ENCODE measurements around the gene PLIN1. TPM values are rescaled to one million over a fixed set of nuclear protein-coding genes. Genes with fewer than 3 reads are reported as not detected.

Gene PLIN1
- polyA plus RNA-seq, 1 donor (not counting 4 experiments of a cell fraction or from before 2014, with no cell fraction given) = 0.30 TPM

GRCh38 chr15:89627256-89627970, 51.8 kb downstream of the PLIN1 start:
- Histone ChIP-seq H3K9me3 (ENCODE audit: control insufficient read depth, low read depth, low read length) (no peaks in the 10 kb centered on the region), H3K4me1 (ENCODE audit: control insufficient read depth, extremely low read depth, insufficient read depth, low read length) (no peaks in the 10 kb centered on the region), H3K4me3 (ENCODE audit: control insufficient read depth in 2 of 3, extremely low read depth in 1 of 3, insufficient read depth in 2 of 3, low read depth in 1 of 3, low read length in 3 of 3) (no peak overlapping the region), H3K27me3 (ENCODE audit: control insufficient read depth, extremely low read depth, insufficient read depth, low read length) (no peaks in the 10 kb centered on the region), H3K79me2 (ENCODE audit: control insufficient read depth, insufficient read depth, low read length) (no peaks in the 10 kb centered on the region), H4K20me1 (ENCODE audit: control insufficient read depth, extremely low read depth, insufficient read depth, low read length) (no peaks in the 10 kb centered on the region), H3K36me3 (ENCODE audit: control insufficient read depth in 2 of 2, extremely low read depth in 1 of 2, insufficient read depth in 2 of 2, low read length in 2 of 2) (peaks cover 23 to 43% of the 10 kb centered on the region in 2 experiments), H3K4me2 (ENCODE audit: control insufficient read depth, extremely low read depth, insufficient read depth, low read depth, low read length) (no peak overlapping the region), H3K27ac (ENCODE audit: control insufficient read depth, insufficient read depth, low read length) (no peak overlapping the region), H3K9me1 (ENCODE audit: control insufficient read depth, extremely low read depth, insufficient read depth, low read length) (no peaks in the 10 kb centered on the region), H3K9ac (ENCODE audit: control insufficient read depth, extremely low read depth, insufficient read depth, low read length) (no peak overlapping the region), H2AFZ (ENCODE audit: control insufficient read depth, low read length) (no peak overlapping the region)
- no peak for FAIRE-seq
- dilution Hi-C loops (cut with MboI; ENCODE audit: extremely low pct_ligation_motif_present, low sequenced_read_pairs) = no loop called here
- TF ChIP-seq, protein P1, sequence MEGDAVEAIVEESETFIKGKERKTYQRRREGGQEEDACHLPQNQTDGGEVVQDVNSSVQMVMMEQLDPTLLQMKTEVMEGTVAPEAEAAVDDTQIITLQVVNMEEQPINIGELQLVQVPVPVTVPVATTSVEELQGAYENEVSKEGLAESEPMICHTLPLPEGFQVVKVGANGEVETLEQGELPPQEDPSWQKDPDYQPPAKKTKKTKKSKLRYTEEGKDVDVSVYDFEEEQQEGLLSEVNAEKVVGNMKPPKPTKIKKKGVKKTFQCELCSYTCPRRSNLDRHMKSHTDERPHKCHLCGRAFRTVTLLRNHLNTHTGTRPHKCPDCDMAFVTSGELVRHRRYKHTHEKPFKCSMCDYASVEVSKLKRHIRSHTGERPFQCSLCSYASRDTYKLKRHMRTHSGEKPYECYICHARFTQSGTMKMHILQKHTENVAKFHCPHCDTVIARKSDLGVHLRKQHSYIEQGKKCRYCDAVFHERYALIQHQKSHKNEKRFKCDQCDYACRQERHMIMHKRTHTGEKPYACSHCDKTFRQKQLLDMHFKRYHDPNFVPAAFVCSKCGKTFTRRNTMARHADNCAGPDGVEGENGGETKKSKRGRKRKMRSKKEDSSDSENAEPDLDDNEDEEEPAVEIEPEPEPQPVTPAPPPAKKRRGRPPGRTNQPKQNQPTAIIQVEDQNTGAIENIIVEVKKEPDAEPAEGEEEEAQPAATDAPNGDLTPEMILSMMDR (optimal IDR thresholded peaks at IDR 0.05 in 1 of 3, IDR thresholded peaks at IDR 0.05 in 1 of 3, conservative IDR thresholded peaks at IDR 0.05 in 1 of 3; ENCODE audit: extremely low read depth in 1 of 3, insufficient read depth in 2 of 3, low read length in 3 of 3) = no peak
- no peak for TF ChIP-seq EZH2 (IDR thresholded peaks at IDR 0.05; ENCODE audit: low read length)
- no peak for DNase-seq (ENCODE audit: low read depth, low spot score)

DNA sequence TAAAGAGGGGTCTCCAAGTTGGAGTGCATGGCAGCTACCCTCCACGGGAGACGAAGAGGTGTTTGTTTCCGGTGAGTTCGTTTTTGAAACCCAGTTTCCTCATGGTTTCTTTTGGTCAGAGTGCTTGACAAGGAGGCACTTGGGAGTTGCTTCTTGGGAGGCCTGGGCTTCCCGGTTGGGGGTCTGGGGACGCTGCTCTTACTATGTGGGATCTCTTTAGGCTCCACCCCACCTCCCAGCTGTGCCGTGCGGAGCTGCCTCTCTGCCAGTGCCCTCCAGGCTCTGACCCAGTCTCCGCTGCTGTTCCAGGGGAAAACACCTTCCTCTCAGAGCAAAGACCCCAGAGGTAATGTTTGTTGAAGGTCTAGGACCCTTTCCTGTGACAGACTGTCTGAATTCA, 53.5 kb downstream of the PLIN1 start:
- H3K27ac ChIP-seq (ENCODE audit: control insufficient read depth, insufficient read depth, low read length) = no peak overlapping the region
- no peak for TF ChIP-seq EZH2 (IDR thresholded peaks at IDR 0.05; ENCODE audit: low read length)
- TF ChIP-seq, protein P1 (optimal IDR thresholded peaks at IDR 0.05 in 1 of 3, IDR thresholded peaks at IDR 0.05 in 1 of 3, conservative IDR thresholded peaks at IDR 0.05 in 1 of 3; ENCODE audit: extremely low read depth in 1 of 3, insufficient read depth in 2 of 3, low read length in 3 of 3) = no peak
- no peak overlapping the region for H3K9ac ChIP-seq (ENCODE audit: control insufficient read depth, extremely low read depth, insufficient read depth, low read length)
- H4K20me1 ChIP-seq (ENCODE audit: control insufficient read depth, extremely low read depth, insufficient read depth, low read length) = no peaks in the 10 kb centered on the region
- FAIRE-seq (no peak), DNase-seq (ENCODE audit: low read depth, low spot score) (no peak)
- no peaks in the 10 kb centered on the region for H3K4me1 ChIP-seq (ENCODE audit: control insufficient read depth, extremely low read depth, insufficient read depth, low read length)
- no peak overlapping the region for H2AFZ ChIP-seq (ENCODE audit: control insufficient read depth, low read length)
- H3K9me3 ChIP-seq (ENCODE audit: control insufficient read depth, low read depth, low read length) = no peaks in the 10 kb centered on the region
- H3K36me3 ChIP-seq (ENCODE audit: control insufficient read depth in 2 of 2, extremely low read depth in 1 of 2, insufficient read depth in 2 of 2, low read length in 2 of 2) = peaks cover 22 to 48% of the 10 kb centered on the region in 2 experiments
- H3K27me3 ChIP-seq (ENCODE audit: control insufficient read depth, extremely low read depth, insufficient read depth, low read length) = no peaks in the 10 kb centered on the region
- H3K9me1 ChIP-seq (ENCODE audit: control insufficient read depth, extremely low read depth, insufficient read depth, low read length) = no peaks in the 10 kb centered on the region
- H3K4me3 ChIP-seq (ENCODE audit: control insufficient read depth in 2 of 3, extremely low read depth in 1 of 3, insufficient read depth in 2 of 3, low read depth in 1 of 3, low read length in 3 of 3) = no peak overlapping the region
- no peaks in the 10 kb centered on the region for H3K79me2 ChIP-seq (ENCODE audit: control insufficient read depth, insufficient read depth, low read length)
- no peak overlapping the region for H3K4me2 ChIP-seq (ENCODE audit: control insufficient read depth, extremely low read depth, insufficient read depth, low read depth, low read length)
- dilution Hi-C loops (cut with MboI; ENCODE audit: extremely low pct_ligation_motif_present, low sequenced_read_pairs) = no loop called here
